HEK293 (cell line): Measurements from ENCODE around the gene UBASH3B.

ENCODE experiments used
- CTCF ChIA-PET: fragments of 350-600 bp; formaldehyde crosslinking; extraction: SDS; loops from one replicate; lab custom pipeline; 2021; ENCODE audit warnings: antibody characterized with exemption; lab: Yijun Ruan, JAX
- POLR2A ChIA-PET: fragments of 300-600 bp; formaldehyde crosslinking; extraction: SDS; loops from one replicate; lab custom pipeline; 2020; ENCODE audit warnings: antibody characterized with exemption, inconsistent platforms; lab: Yijun Ruan, JAX
- H3K27ac ChIP-seq: fragments of 200-500 bp; sonication (Bioruptor generic); 2 replicates; pipeline ENCODE4 v1.5.1; 2014; ENCODE audit warnings: low read depth, low read length, control low read depth, inconsistent platforms; ENCODE audit errors: extremely low read depth
- H3K36me3 ChIP-seq, 2 experiments: fragments of 200-500 bp in 1 of 2; sonication (Bioruptor generic) in 1 of 2; 1 replicate in 1 of 2; 2 replicates in 1 of 2; pipeline ENCODE4 v1.5.1; 2014 to 2017; ENCODE audit warnings: inconsistent platforms in 2 of 2, low read length in 2 of 2; ENCODE audit not compliant: control insufficient read depth in 2 of 2, insufficient read depth in 1 of 2
- H3K4me1 ChIP-seq: fragments of 200-500 bp; sonication (Bioruptor generic); 2 replicates; pipeline ENCODE4 v1.5.1; 2014; ENCODE audit warnings: mild to moderate bottlenecking, low read length, inconsistent platforms; ENCODE audit not compliant: control insufficient read depth, insufficient read depth
- H3K4me3 ChIP-seq: 2 replicates; pipeline ENCODE4 v1.5.1; 2011; ENCODE audit warnings: low read depth, mild to moderate bottlenecking, control low read depth, low read length, moderate library complexity
- H3K9me3 ChIP-seq: fragments of 200-500 bp; sonication (Bioruptor generic); 2 replicates; pipeline ENCODE4 v1.5.1; 2014; ENCODE audit warnings: low read depth, low read length, inconsistent platforms; ENCODE audit not compliant: control insufficient read depth, insufficient read depth
- AEBP2 ChIP-seq: fragments of 450-650 bp; formaldehyde crosslinking; IDR thresholded peaks from 2 replicates; pipeline ENCODE4 v1.5.1; 2016; ENCODE audit warnings: missing biosample characterization, missing genetic modification characterization, borderline replicate concordance
- FEZF1 ChIP-seq: fragments of 450-650 bp; formaldehyde crosslinking; IDR thresholded peaks from 2 replicates; pipeline ENCODE4 v1.5.1; 2016; ENCODE audit warnings: missing biosample characterization, missing genetic modification characterization
- KLF1 ChIP-seq: fragments of 450-650 bp; formaldehyde crosslinking; IDR thresholded peaks from 2 replicates; pipeline ENCODE4 v1.5.1; 2016; ENCODE audit warnings: missing biosample characterization, missing genetic modification characterization
- MZF1 ChIP-seq: fragments of 450-650 bp; formaldehyde crosslinking; IDR thresholded peaks from 2 replicates; pipeline ENCODE4 v1.5.1; 2017; ENCODE audit warnings: missing biosample characterization, missing genetic modification characterization, borderline replicate concordance
- PBX3 ChIP-seq: sonication (generic); formaldehyde crosslinking; IDR thresholded peaks from 2 replicates; pipeline ENCODE4 v1.8.1; 2022; ENCODE audit warnings: mild to moderate bottlenecking, moderate library complexity, missing genetic modification reagents
- SETDB1 ChIP-seq: IDR thresholded peaks from one replicate; pipeline ENCODE4 v1.6.1; 2017; ENCODE audit warnings: mild to moderate bottlenecking, low read length, moderate library complexity, mixed read lengths; ENCODE audit not compliant: insufficient read length
- ZBTB49 ChIP-seq: fragments of 450-650 bp; formaldehyde crosslinking; IDR thresholded peaks from 2 replicates; pipeline ENCODE4 v1.5.1; 2016; ENCODE audit warnings: missing biosample characterization, missing genetic modification characterization, low read depth
- ZFP37 ChIP-seq: fragments of 450-650 bp; formaldehyde crosslinking; IDR thresholded peaks from 2 replicates; pipeline ENCODE4 v1.5.1; 2016; ENCODE audit warnings: missing biosample characterization, missing genetic modification characterization
- ZNF138 ChIP-seq: fragments of 450-650 bp; formaldehyde crosslinking; IDR thresholded peaks from 2 replicates; pipeline ENCODE4 v1.5.1; 2016; ENCODE audit warnings: missing biosample characterization, missing genetic modification characterization, borderline replicate concordance
- ZNF19 ChIP-seq: fragments of 450-650 bp; formaldehyde crosslinking; IDR thresholded peaks from 2 replicates; pipeline ENCODE4; 2016; ENCODE audit warnings: missing biosample characterization, missing genetic modification characterization, low read depth
- ZNF221 ChIP-seq: fragments of 450-650 bp; formaldehyde crosslinking; IDR thresholded peaks from 2 replicates; pipeline ENCODE4 v1.5.1; 2017; ENCODE audit warnings: missing biosample characterization, missing genetic modification characterization, borderline replicate concordance
- ZNF223 ChIP-seq: fragments of 450-650 bp; formaldehyde crosslinking; IDR thresholded peaks from 2 replicates; pipeline ENCODE4 v1.5.1; 2016; ENCODE audit warnings: missing biosample characterization, missing genetic modification characterization
- ZNF335 ChIP-seq: fragments of 450-650 bp; formaldehyde crosslinking; conservative IDR thresholded peaks from 2 replicates; pipeline ENCODE4 v1.5.1; 2016; ENCODE audit warnings: missing biosample characterization, missing genetic modification characterization
- ZNF521 ChIP-seq: fragments of 450-650 bp; formaldehyde crosslinking; IDR thresholded peaks from 2 replicates; pipeline ENCODE4 v1.5.1; 2017; ENCODE audit warnings: missing biosample characterization, mild to moderate bottlenecking, missing genetic modification characterization
- ZNF610 ChIP-seq: fragments of 450-650 bp; formaldehyde crosslinking; IDR thresholded peaks from 2 replicates; pipeline ENCODE4 v1.5.1; 2016; ENCODE audit warnings: missing biosample characterization, missing genetic modification characterization, borderline replicate concordance
- ZNF621 ChIP-seq: fragments of 450-650 bp; formaldehyde crosslinking; IDR thresholded peaks from 2 replicates; pipeline ENCODE4 v1.5.1; 2017; ENCODE audit warnings: missing biosample characterization, missing genetic modification characterization
- ZNF645 ChIP-seq: fragments of 450-650 bp; formaldehyde crosslinking; IDR thresholded peaks from 2 replicates; pipeline ENCODE4; 2016; ENCODE audit warnings: missing biosample characterization, missing genetic modification characterization
- TF ChIP-seq, protein P1 (sequence below): fragments of 450-650 bp; formaldehyde crosslinking; IDR thresholded peaks from 2 replicates; pipeline ENCODE4 v1.5.1; 2016; ENCODE audit warnings: missing biosample characterization, missing genetic modification characterization
- TF ChIP-seq, protein P2 (sequence below): fragments of 450-650 bp; formaldehyde crosslinking; IDR thresholded peaks from 2 replicates; pipeline ENCODE4 v1.5.1; 2017; ENCODE audit warnings: missing biosample characterization, mild to moderate bottlenecking, missing genetic modification characterization, moderate library complexity
- TF ChIP-seq, protein P3 (sequence below): fragments of 450-650 bp; formaldehyde crosslinking; IDR thresholded peaks from 2 replicates; pipeline ENCODE4 v1.5.1; 2016; ENCODE audit warnings: missing biosample characterization, missing genetic modification characterization, borderline replicate concordance

UBASH3B gene

GRCh38 chr11:122852796-122853160 is 197.3 kb downstream of the UBASH3B start:
- TF ChIP-seq KLF1 (tag by site-specific recombination) (no peak), ZBTB49 (tag by site-specific recombination) (no peak), ZNF621 (tag by site-specific recombination) (no peak), ZNF221 (no peak), ZNF223 (tag by site-specific recombination) (no peak), PBX3 (CRISPR knock-in tag) (no peak), SETDB1 (no peak), MZF1 (tag by site-specific recombination) (no peak), ZNF138 (tag by site-specific recombination) (no peak), ZNF645 (tag by site-specific recombination) (no peak), FEZF1 (no peak), ZNF610 (tag by site-specific recombination) (no peak), ZFP37 (no peak), ZNF521 (tag by site-specific recombination) (no peak), AEBP2 (tag by site-specific recombination) (no peak), ZNF19 (tag by site-specific recombination) (no peak), ZNF335 (no peak)
- TF ChIP-seq, protein P1, sequence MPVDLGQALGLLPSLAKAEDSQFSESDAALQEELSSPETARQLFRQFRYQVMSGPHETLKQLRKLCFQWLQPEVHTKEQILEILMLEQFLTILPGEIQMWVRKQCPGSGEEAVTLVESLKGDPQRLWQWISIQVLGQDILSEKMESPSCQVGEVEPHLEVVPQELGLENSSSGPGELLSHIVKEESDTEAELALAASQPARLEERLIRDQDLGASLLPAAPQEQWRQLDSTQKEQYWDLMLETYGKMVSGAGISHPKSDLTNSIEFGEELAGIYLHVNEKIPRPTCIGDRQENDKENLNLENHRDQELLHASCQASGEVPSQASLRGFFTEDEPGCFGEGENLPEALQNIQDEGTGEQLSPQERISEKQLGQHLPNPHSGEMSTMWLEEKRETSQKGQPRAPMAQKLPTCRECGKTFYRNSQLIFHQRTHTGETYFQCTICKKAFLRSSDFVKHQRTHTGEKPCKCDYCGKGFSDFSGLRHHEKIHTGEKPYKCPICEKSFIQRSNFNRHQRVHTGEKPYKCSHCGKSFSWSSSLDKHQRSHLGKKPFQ (tag by site-specific recombination): no peak
- TF ChIP-seq, protein P2, sequence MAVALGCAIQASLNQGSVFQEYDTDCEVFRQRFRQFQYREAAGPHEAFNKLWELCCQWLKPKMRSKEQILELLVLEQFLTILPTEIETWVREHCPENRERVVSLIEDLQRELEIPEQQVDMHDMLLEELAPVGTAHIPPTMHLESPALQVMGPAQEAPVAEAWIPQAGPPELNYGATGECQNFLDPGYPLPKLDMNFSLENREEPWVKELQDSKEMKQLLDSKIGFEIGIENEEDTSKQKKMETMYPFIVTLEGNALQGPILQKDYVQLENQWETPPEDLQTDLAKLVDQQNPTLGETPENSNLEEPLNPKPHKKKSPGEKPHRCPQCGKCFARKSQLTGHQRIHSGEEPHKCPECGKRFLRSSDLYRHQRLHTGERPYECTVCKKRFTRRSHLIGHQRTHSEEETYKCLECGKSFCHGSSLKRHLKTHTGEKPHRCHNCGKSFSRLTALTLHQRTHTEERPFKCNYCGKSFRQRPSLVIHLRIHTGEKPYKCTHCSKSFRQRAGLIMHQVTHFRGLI (tag by site-specific recombination): no peak
- TF ChIP-seq, protein P3, sequence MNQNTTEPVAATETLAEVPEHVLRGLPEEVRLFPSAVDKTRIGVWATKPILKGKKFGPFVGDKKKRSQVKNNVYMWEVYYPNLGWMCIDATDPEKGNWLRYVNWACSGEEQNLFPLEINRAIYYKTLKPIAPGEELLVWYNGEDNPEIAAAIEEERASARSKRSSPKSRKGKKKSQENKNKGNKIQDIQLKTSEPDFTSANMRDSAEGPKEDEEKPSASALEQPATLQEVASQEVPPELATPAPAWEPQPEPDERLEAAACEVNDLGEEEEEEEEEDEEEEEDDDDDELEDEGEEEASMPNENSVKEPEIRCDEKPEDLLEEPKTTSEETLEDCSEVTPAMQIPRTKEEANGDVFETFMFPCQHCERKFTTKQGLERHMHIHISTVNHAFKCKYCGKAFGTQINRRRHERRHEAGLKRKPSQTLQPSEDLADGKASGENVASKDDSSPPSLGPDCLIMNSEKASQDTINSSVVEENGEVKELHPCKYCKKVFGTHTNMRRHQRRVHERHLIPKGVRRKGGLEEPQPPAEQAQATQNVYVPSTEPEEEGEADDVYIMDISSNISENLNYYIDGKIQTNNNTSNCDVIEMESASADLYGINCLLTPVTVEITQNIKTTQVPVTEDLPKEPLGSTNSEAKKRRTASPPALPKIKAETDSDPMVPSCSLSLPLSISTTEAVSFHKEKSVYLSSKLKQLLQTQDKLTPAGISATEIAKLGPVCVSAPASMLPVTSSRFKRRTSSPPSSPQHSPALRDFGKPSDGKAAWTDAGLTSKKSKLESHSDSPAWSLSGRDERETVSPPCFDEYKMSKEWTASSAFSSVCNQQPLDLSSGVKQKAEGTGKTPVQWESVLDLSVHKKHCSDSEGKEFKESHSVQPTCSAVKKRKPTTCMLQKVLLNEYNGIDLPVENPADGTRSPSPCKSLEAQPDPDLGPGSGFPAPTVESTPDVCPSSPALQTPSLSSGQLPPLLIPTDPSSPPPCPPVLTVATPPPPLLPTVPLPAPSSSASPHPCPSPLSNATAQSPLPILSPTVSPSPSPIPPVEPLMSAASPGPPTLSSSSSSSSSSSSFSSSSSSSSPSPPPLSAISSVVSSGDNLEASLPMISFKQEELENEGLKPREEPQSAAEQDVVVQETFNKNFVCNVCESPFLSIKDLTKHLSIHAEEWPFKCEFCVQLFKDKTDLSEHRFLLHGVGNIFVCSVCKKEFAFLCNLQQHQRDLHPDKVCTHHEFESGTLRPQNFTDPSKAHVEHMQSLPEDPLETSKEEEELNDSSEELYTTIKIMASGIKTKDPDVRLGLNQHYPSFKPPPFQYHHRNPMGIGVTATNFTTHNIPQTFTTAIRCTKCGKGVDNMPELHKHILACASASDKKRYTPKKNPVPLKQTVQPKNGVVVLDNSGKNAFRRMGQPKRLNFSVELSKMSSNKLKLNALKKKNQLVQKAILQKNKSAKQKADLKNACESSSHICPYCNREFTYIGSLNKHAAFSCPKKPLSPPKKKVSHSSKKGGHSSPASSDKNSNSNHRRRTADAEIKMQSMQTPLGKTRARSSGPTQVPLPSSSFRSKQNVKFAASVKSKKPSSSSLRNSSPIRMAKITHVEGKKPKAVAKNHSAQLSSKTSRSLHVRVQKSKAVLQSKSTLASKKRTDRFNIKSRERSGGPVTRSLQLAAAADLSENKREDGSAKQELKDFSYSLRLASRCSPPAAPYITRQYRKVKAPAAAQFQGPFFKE (tag by site-specific recombination): no peak
- no peak overlapping the region for H3K27ac ChIP-seq
- H3K9me3 ChIP-seq: no peaks in the 10 kb centered on the region
- 0 out of 2 replicates have a peak, but pooled peaks cover 3% of the 10 kb centered on the region for H3K4me1 ChIP-seq
- POLR2A ChIA-PET: interaction anchor here (1.4 kb wide), 1 partner anchor 209 kb away, joined by 4 read pairs; the partner anchor contains the start of gene HSPA8
- CTCF ChIA-PET: interaction anchor here (0.5 to 8.1 kb wide), 30 partner anchors 12 to 272 kb away, joined by 3 to 131 read pairs (median 6); no protein-coding TSS in a partner anchor
- no peaks in the 10 kb centered on the region for H3K36me3 ChIP-seq
- no peak overlapping the region for H3K4me3 ChIP-seq
